GM18511 (cell line): Measurements from ENCODE around the gene MIOX.

Experiments used
- ATAC-seq: cut with Tn5 transposase; IDR thresholded peaks from one replicate; pipeline ENCODE4 v1.9.1; 2021; ENCODE audit warnings: mild to moderate bottlenecking, moderate library complexity; ENCODE audit not compliant: unreplicated experiment

The MIOX gene

DNA sequence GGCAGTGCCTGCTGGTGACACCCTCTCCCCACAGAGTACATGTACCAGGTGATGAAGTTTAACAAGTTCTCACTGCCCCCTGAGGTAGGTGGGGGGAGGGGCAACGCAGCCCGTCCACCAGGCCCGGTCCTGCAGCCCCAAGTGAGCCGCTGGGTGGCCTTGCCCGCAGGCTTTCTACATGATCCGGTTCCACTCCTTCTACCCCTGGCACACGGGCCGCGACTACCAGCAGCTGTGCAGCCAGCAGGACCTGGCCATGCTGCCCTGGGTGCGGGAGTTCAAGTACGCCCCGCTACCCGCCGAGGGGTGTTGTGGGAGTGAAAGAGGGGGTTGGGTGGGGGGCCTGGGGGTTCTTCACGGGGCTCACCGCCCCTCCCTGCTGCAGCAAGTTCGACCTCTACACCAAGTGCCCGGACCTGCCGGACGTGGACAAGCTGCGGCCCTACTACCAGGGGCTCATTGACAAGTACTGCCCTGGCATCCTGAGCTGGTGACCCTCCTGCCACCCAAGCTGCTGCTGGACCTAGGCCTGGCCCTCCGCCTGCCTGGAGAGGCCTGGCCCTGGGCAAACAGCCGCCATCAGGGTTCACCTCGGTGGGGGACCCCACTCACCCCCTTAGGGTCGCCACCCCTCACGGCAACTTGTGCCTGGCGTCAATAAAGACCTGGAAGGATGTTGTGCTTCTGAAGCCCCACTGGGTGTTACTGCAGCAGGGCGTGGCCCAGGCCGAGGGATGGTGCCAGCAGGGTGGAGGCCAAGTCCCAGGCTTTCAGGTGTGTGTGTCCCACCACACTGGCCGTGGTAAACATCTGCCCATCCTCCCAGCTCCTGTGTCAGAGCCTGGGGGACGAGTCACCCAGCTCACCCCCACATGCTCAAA, 2.9 kb downstream of the MIOX start:
- ATAC-seq: no peak

GRCh38 chr22:50490531-50491308, 4.1 kb downstream of the MIOX start:
- no peak for ATAC-seq

DNA sequence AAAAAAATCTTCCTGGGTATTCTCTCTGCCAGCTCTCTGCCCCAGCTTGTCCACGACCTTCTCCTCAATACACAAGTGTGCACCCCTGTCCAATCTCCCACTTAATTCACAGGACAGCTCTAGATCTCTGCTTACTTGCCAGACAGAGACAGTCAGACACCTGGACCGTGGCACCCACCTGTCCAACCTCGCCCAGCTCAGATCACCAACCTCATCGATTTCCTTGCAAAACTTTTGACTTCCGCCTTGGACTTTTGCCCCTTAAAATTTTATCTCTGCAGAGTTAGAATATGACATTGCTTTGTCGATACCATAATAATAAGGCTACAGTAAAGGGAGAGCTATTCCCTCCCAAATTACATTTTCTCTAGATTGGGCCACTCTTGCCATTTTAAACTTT, 10.4 kb downstream of the MIOX start:
- ATAC-seq: no peak

DNA sequence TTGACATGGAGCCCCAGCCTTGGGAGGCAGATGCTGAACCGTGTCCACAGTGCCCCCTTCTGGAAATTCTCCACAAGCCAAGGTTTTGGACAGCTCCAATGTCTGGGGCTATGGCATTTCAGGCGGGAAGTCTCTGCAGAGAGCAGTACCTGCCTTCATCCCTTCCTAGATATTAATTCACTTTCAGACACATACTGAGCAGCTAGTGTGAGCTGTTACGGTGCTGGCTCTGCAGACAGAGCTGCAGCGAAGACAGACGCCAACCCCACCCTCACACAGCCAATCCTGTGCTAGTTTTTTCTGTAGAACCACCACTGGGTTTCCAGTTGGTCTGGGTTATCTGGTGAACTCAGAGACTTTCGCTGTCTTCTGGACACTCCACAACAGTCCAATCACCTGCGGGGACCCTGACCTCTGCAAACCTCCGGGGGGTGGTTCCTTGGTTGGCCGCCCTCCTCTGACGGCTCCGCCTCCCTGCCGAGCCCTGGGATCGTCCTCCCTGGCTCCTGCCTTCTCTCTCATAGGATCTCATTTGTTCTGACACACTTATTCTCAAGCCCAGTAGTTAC, 11.7 kb downstream of the MIOX start:
- ATAC-seq: no peak

GRCh38 chr22:50500452-50500851, 13.8 kb downstream of the MIOX start:
- no peak for ATAC-seq

- no peak for ATAC-seq
These were observed 15.4 kb downstream of the MIOX start for GRCh38 chr22:50502096-50502495.

DNA sequence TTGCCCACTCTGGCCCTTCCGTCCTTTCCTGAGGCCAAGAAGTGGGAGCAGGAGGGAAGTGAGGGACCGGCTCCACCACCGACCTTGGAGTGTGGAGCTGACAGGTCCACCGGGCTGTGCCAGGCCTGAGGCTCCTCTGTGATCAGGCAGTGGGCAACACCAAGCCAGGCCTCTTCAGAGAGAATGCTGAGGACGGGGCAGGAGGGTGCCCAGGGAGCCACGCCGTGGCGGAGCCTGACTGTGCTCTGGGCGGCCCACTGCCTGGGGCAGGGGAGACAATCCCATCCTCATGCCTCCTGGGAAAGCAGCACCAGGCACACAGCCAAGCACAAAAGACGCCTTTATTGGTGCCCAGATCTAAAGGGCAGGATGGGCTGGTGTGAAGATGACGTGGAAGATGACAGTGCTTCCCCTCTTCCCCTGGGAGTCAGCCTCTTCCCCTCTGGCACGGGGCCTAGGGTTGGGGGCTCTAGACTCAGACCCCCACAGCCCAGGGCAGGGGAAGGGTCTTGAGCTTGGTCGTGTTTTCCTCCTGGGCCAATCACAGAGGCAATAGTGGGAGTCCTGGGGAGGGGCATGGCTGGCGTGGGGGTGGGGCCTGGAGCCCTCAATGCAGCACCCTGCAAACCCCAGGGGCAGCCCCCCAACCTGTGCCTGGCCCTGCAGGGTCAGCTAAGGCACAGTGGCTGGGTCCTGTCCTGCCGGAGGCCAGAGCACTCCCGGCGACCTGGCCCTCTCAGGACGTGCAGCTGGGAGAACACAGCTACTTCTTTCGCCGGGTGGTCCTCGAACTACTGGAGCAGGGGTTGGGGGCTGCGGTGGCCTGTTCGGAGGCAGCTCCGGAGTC, 16.2 kb downstream of the MIOX start:
- no peak for ATAC-seq

DNA sequence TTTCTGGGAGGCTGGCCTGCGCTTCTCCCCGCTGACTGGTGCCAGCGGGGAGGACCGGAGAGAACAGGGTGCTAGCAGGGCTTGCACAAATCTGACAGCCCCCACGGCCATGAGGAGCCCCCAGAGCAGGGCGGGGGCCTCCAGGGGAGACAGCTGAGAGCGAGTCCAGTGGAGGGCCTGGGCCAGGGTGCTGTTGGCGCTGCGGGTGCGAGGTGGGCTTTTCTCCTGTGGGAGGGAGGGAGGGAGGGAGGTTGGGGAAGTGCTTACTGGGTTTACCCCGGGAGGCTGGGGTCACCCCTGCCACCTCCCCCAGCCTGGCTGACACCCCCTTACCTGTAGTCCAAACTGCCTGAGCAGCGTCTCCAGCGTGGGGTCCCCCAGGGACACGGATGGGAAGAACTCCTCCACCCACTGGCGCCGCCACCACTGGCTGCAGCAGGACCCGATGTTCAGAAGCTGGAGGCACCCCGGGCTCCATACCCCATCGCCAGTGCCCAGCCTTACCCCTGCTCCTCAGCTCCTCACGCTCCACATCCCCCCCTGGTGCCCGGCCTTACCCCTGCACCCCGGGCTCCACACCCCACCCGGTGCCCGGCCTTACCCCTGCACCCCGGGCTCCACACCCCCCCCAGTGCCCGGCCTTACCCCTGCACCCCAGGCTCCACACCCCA, 17.0 kb downstream of the MIOX start:
- no peak for ATAC-seq

GRCh38 chr22:50504369-50505211, 17.9 kb downstream of the MIOX start:
- no peak for ATAC-seq

GRCh38 chr22:50505276-50505775, 18.7 kb downstream of the MIOX start:
- ATAC-seq: no peak

DNA sequence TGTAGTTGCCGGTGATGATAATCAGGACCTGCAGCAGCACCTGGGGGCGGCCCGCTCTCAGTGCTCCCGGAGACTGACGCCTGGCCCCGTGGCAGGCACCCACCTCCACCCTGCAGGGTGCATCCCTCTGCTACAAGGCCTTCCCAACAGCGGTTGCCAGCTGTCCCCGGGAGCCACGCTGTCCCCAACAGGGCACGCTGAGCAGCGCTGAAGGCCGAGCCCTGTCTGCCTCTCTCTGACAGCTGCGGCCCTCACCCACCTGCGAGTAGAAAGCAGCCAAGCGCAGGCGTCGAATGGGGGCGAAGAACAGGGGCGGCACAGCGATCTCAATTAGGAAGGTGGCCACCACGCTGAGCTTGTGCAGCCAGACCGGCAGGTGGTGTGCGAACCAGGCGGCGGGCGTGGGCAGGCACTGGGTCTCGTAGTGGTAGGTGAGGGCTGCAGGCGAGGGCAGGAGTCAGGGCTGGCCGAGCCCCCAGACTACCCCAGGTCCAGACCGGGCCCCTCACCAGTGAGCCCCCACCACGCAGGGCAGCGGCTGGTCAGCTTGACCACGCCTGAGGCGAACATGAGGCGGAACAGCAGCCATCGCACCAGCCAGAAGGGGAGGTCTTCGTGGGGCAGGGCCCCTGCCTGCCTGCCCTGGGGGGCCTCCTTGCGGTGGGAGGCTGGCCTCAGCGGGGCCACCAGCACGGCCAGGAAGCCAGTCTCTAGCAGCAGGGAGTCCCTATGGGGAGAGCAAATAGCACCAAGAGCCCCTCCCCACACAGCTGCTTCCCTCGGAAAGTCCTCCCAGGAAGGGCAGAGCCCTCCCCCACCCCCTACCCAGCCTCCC, 19.3 kb downstream of the MIOX start:
- no peak for ATAC-seq

GRCh38 chr22:50506611-50507420, 20.2 kb downstream of the MIOX start:
- no peak for ATAC-seq

- peak; percentile 63 for ATAC-seq
These were observed 20.8 kb downstream of the MIOX start, which contains the start of gene LMF2 for GRCh38 chr22:50507421-50507990. TSS of gene LMF2 (minus strand) at chr22:50507702. CDS start at chr22:50507675, 27 bp downstream.

- peak; percentile 71 for ATAC-seq
These were observed 21.6 kb downstream of the MIOX start, which contains the start of gene NCAPH2 for GRCh38 chr22:50507991-50508884. TSS of gene NCAPH2 (plus strand) at chr22:50508224. CDS start at chr22:50508338, 114 bp downstream.

DNA sequence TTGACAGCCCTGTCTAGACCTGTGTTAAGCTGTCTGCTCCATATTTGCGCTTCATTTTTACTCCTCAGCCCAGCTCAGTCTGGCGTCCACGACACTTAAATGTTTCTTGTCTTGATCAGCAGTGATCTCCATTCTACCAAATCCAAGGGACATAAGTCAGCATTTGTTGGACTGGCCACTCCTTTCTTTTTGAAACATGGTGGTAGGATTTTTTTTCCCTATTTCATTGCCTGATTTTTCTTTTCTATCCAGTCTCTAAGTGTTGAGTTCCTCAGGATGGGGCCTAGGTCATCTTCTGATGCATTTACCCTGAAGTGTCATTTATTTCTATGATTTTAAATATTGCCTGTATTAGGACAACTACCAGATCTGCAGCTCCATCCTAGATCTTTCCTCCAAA, 22.2 kb downstream of the MIOX start:
- no peak for ATAC-seq

GRCh38 chr22:50513175-50513574, 26.5 kb downstream of the MIOX start:
- no peak for ATAC-seq
